GM13977 (cell line): Measurements from ENCODE around the gene IL15.

Source experiments
- DNase-seq: peaks from one replicate; pipeline ENCODE4 v3.0.0; 2012; ENCODE audit warnings: low spot score
- in situ Hi-C: fragments of 300-500 bp; cut with MboI; formaldehyde crosslinking; loops from one replicate; pipeline ENCODE4 v1.12.0; 2022; ENCODE audit warnings: low sequenced_read_pairs, low pct_unique_long_range_greater_than_20kb, mixed read lengths, inconsistent platforms; ENCODE audit not compliant: unreplicated experiment
- TF ChIP-seq, protein P1 (sequence below): IDR thresholded peaks from 2 replicates; pipeline ENCODE4 v1.5.1; 2012; ENCODE audit warnings: mild to moderate bottlenecking, control low read depth; ENCODE audit not compliant: insufficient read depth; ENCODE audit errors: extremely low read depth, missing control alignments

IL15 gene

DNA sequence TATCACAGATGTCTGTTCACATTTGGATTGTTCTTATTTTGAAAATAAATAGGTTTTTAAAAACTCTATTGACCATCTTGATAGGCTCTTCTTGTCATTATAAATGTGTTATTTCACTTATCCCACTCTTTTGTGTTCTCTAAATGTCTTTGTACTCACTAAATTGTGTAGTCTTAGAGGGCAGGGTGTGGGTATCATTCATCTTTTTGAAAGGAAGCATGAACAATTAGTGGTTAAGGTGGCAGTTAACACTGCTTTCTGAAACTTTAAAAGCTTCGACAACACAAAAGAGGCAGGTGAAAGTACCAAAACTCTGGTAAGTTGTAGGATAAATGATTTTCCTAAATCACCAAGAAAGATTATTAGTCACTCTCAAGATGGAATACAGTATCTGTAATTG lies 83.2 kb downstream of the IL15 start:
- TF ChIP-seq, protein P1, sequence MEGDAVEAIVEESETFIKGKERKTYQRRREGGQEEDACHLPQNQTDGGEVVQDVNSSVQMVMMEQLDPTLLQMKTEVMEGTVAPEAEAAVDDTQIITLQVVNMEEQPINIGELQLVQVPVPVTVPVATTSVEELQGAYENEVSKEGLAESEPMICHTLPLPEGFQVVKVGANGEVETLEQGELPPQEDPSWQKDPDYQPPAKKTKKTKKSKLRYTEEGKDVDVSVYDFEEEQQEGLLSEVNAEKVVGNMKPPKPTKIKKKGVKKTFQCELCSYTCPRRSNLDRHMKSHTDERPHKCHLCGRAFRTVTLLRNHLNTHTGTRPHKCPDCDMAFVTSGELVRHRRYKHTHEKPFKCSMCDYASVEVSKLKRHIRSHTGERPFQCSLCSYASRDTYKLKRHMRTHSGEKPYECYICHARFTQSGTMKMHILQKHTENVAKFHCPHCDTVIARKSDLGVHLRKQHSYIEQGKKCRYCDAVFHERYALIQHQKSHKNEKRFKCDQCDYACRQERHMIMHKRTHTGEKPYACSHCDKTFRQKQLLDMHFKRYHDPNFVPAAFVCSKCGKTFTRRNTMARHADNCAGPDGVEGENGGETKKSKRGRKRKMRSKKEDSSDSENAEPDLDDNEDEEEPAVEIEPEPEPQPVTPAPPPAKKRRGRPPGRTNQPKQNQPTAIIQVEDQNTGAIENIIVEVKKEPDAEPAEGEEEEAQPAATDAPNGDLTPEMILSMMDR: no peak
- in situ Hi-C loops: no loop called here
- no peak for DNase-seq

DNA sequence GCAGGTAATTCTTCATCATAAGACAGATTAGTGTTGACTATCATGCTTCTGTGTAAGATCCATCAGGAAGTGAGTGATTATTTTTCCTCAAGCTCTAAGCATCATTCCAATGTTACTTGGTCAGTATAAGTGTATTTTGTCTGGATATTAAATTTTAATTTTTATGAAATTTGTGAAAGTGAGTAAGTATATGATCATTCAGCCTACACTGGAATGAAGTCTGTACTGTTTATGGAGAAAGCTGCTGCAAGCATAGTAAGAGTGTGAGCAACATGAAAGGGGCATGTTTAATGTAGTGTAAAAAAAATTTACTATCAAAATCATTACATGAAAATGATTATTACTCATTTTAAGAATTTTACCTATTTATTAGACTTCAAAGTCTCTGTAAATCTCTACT lies 84.8 kb downstream of the IL15 start:
- in situ Hi-C loops: no loop called here
- TF ChIP-seq, protein P1: no peak
- DNase-seq: no peak

DNA sequence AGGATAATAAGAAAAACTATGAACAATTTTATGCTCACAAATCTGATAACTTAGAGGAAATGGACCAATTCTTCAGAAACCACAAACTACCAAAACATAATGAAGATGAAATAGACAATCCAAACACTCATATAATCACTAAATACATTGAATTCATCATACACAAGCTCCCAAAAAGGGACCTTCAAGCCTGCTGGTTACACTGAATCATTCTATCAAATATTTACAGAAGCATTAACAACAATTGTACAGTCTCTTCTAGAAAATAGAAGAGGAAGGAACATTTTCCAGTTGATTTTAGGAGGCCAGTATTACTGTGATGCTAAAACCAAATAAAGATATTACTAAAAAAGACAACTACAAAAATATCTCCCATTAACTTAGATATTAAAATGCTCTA lies 88.3 kb downstream of the IL15 start:
- TF ChIP-seq, protein P1: no peak
- DNase-seq: no peak
- in situ Hi-C loops: no loop called here

DNA sequence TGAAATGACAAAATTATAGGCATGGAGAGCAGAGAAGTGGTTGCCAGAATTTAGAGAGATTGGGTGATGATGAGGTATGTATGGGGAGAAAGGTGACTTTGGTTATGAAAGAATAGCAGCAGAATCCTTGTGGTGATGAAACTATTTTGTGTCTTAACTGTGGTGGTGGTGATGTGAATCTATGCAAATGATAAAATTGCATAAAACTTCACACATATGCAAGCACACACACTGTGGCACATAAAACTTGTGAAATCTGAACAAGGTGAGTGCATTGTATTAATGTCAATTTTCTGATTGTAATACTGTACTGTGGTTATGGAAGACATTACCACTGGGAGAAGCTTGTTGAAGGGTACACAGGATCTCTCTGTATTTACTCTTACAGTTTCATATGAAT lies 91.0 kb downstream of the IL15 start:
- in situ Hi-C loops: no loop called here
- DNase-seq: no peak
- TF ChIP-seq, protein P1: no peak

DNA sequence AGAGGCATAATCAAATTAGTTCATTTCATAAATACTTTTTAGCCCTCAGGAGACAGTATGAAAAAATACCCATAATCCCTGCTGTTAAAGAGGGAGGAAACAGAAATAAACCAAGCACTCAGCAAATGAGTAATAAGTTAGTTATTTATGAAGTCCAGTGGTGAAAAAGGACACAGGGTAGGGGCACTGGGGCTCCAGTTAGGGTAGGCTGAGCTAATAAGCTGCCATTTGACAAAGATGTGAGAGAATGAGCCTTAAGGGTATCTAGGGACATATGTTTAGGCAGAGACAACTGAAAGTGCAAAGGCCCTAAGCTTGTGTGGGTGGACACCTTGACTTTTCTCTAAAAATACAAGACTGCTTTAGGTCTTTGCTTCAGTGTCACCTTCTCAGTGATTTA lies 94.4 kb downstream of the IL15 start:
- TF ChIP-seq, protein P1: no peak
- DNase-seq: no peak
- in situ Hi-C loops: no loop called here

DNA sequence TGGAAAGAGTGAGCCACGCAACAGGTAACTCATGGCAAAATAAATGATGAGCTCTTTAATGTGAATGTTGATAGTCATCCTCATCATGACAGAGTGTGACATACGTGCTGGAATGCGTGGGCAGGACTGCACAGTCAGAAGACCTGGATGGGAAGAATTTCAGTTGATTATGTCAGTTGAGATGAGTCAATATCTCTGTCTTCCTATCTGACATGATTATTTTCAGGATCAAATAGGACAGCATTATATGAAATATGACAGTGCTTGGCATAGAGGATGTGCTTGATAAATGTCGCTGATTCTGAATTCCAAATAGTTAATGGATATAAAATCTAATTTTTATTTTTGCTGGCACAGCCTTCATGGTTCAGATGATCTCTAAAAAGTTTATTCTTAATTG lies 95.1 kb downstream of the IL15 start:
- TF ChIP-seq, protein P1: no peak
- in situ Hi-C loops: no loop called here
- no peak for DNase-seq

DNA sequence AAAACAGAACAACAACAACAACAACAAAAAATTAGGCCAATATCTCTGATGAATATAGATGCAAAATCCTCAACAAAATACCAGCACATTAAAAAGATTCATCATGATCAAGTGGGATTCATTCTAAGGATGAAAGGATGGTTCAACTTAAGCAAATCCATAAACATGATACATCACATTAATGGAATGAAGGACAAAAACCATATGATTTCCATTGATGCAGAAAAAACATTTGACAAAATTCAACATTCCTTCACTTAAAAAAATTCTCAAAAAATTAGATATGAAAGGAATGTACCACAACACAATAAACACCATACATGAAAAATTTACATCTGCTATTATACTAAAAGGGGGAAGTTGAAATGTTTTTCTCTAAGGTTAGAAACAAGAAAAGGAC lies 103.3 kb downstream of the IL15 start:
- no peak for DNase-seq
- in situ Hi-C loops: no loop called here
- TF ChIP-seq, protein P1: no peak
